ENCODE data around the gene ZBED6.

GRCh38 chr1:203763505-203763904 is 31.9 kb upstream of the ZBED6 start:
- no peak for TF ChIP-seq POLR2A (IDR thresholded peaks at IDR 0.05; ENCODE audit: low read length)
- TF ChIP-seq GATA1 (IDR thresholded peaks at IDR 0.05; ENCODE audit: low read depth, low read length), result no peak
